Fibroblast of villous mesenchyme (primary cell): ENCODE results near the gene ANKIB1. TPM values are rescaled to one million over a fixed set of nuclear protein-coding genes. Genes with fewer than 3 reads are reported as not detected.

Source experiments
- DNase-seq: peaks from one replicate; pipeline ENCODE4 v3.0.0-alpha.2; 2010; ENCODE audit warnings: low read depth
- H3K4me3 ChIP-seq: 2 replicates; pipeline ENCODE4 v1.5.1; 2011; ENCODE audit warnings: low read depth, mild to moderate bottlenecking, low read length
- total RNA-seq: library from RNA; depleted of rRNA; stranded (reverse); fragments of >200 nt; gene quantifications from 2 replicates; pipeline ENCODE4 v1.2.3, GENCODE V29; 2012
- TF ChIP-seq, protein P1 (sequence below): IDR thresholded peaks from 2 replicates; pipeline ENCODE4 v1.5.1; 2012; ENCODE audit warnings: low read depth, mild to moderate bottlenecking, low read length; ENCODE audit not compliant: insufficient read depth

The ANKIB1 gene
- total RNA-seq, 1 donor = 91.1 TPM

DNA sequence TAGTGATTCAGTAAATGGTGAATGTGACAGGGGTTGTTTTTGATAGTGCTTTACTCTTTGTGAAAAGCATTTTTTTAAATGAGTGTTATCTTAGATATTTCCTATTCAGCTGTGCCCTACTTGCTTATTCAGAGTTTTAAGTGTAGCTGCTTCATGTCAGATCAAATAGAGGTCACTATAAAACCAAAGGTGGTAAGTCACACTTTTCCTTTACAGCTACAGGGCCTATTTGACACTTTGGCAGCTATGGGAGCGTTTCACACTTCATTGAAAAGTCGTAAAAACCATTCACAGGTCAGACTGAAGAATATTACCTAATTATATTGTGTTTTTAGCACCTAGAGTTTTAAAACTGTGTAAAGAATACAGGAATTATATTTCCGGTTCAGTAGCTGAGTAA, 67.3 kb downstream of the ANKIB1 start:
- no peak overlapping the region for H3K4me3 ChIP-seq
- TF ChIP-seq, protein P1, sequence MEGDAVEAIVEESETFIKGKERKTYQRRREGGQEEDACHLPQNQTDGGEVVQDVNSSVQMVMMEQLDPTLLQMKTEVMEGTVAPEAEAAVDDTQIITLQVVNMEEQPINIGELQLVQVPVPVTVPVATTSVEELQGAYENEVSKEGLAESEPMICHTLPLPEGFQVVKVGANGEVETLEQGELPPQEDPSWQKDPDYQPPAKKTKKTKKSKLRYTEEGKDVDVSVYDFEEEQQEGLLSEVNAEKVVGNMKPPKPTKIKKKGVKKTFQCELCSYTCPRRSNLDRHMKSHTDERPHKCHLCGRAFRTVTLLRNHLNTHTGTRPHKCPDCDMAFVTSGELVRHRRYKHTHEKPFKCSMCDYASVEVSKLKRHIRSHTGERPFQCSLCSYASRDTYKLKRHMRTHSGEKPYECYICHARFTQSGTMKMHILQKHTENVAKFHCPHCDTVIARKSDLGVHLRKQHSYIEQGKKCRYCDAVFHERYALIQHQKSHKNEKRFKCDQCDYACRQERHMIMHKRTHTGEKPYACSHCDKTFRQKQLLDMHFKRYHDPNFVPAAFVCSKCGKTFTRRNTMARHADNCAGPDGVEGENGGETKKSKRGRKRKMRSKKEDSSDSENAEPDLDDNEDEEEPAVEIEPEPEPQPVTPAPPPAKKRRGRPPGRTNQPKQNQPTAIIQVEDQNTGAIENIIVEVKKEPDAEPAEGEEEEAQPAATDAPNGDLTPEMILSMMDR = no peak
- DNase-seq = no peak

DNA sequence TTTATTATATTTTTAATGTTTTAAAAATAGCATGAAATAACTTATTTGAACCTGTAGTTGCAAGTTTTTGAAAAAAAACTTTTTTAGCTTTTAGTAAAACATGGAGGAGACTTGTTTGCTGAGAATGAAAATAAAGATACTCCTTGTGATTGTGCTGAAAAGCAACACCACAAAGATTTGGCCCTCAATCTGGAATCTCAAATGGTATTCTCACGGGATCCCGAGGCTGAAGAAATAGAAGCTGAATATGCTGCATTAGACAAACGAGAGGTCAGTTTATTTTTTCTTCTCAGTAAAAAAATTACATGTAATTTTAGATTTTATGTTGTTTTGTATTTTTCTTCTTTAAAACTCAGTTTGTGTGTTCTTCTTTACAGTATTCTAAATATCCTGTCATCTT, 73.5 kb downstream of the ANKIB1 start:
- H3K4me3 ChIP-seq = no peak overlapping the region
- no peak for DNase-seq
- TF ChIP-seq, protein P1 = no peak

DNA sequence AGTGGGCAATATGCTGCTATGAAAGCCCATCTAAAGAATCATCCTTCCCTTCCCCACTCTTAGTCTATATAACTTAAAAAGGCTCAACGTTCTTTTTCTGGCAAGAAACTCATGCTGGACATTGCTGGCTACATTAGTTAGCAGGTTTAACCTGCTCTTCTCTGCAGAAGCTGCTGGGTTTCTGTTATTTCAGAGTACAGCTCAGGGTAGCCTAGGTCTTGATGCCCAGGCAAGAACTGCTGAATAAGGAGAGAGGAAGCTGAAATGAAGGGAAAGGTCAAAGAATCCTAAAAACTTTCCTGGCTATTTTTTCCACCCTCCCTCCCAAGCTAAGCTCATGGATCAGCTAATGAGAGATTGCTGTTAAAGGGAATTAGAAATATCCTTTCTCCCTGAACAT, 79.4 kb downstream of the ANKIB1 start:
- peak; percentile 10 for DNase-seq
- H3K4me3 ChIP-seq = no peak overlapping the region
- TF ChIP-seq, protein P1 = no peak

DNA sequence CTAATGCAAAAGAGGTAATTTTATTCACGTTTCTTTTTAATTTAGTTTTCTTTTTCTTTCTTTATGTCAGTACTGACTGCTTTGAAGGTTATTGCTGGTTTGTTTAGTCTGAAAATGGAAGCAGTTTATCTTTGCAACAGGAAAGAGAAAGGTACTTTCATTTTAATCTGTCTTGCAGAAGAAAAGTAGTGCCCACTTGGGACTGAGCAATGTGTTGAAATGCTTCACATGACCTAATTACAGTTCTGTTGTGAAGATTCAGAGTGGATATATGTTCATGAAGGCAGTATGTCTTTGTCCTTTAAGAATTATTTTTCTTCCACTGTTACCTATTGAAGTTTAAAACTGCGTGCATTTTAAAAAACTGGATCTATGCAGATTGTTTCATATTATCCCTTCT, 80.1 kb downstream of the ANKIB1 start:
- H3K4me3 ChIP-seq = no peak overlapping the region
- DNase-seq = peak; percentile 63
- TF ChIP-seq, protein P1 = no peak

DNA sequence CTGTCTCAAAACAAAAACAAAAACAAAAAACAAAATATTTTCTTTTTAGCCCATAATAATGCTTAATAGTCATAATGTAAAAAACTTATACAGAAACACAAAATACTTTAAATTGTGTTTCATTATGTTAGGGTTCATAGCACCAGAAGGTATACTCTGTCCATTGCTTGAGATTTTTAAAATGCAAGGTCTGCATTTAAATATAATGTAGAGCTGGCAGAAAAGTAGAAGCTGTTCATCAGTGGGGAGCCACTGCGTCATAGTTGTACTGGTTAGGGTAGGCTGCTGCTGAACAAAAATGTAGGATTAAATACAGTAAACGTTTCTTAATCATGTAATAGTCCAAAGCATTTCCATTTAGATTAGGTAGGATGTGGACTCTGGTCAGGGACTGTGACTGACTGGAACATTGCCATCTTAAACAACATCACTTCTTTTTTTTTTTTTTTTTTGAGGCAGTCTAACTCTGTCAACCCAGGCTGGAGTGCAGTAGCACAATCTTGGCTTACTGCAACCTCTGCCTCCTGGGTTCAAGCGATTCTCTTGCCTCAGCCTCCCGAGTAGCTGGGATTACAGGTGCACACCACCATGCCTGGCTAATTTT, 85.2 kb downstream of the ANKIB1 start:
- H3K4me3 ChIP-seq = no peak overlapping the region
- DNase-seq = no peak
- TF ChIP-seq, protein P1 = no peak

DNA sequence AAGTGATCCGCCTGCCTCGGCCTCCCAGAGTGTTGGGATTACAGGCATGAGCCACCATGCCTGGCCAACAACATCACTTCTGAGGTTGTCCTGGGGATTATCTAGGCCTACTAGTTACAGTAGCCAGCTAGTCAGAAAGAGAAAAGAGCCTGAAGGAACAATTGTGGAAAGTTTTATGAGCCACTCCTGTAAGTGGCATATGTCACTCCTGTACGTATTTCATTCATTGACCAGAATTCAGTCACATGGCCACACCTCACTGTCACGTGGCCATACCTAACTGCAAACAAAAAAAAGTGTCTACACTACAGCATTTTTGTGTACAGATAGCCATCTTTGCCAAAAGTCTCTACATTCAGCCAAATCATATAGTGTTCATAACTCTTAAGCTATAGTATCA, 85.7 kb downstream of the ANKIB1 start:
- no peak for DNase-seq
- TF ChIP-seq, protein P1 = no peak
- no peak overlapping the region for H3K4me3 ChIP-seq

DNA sequence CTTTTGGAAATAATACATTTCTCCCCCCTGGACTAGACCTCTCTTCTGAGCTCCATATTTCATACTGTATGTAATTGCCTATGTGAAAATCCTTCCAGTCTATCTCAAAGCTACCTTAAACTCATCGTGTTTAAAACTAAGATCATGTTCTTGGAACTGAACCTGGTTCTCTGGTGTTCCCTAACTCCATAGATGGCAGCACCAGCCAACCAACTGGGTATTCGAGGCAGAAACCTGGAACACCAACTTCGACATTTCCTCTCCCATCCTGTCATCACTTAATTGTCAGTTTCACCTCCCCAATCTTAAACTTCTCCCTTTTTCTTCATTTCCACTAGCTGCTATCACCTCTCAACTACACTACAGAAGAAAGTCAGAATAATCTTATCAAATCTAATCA, 87.0 kb downstream of the ANKIB1 start:
- H3K4me3 ChIP-seq = no peak overlapping the region
- TF ChIP-seq, protein P1 = no peak
- DNase-seq = no peak
